Activated effector memory CD4-positive, alpha-beta T cell treated with Interleukin-2 at 50 U/mL for 16 hours (primary cell): ENCODE data around the gene SHLD1.

Source experiments
- DNase-seq: peaks from one replicate; pipeline ENCODE4 v3.0.0-alpha.2; 2020

Gene SHLD1

GRCh38 chr20:5822569-5822968, 72.4 kb downstream of the SHLD1 start:
- DNase-seq = no peak

- no peak for DNase-seq
These were observed 75.0 kb downstream of the SHLD1 start for GRCh38 chr20:5825130-5825719.

- no peak for DNase-seq
These were observed 77.1 kb downstream of the SHLD1 start for GRCh38 chr20:5827098-5827853.

GRCh38 chr20:5827861-5828260, 77.7 kb downstream of the SHLD1 start:
- DNase-seq = no peak

GRCh38 chr20:5829241-5829809, 79.1 kb downstream of the SHLD1 start:
- DNase-seq = no peak

- no peak for DNase-seq
These were observed 81.5 kb downstream of the SHLD1 start for GRCh38 chr20:5831539-5832237.

GRCh38 chr20:5833309-5833941, 83.2 kb downstream of the SHLD1 start:
- no peak for DNase-seq

GRCh38 chr20:5834436-5835005, 84.3 kb downstream of the SHLD1 start:
- DNase-seq = no peak

- no peak for DNase-seq
These were observed 85.2 kb downstream of the SHLD1 start for GRCh38 chr20:5835321-5835821.

GRCh38 chr20:5835871-5836270, 85.7 kb downstream of the SHLD1 start:
- DNase-seq = no peak

- no peak for DNase-seq
These were observed 86.4 kb downstream of the SHLD1 start for GRCh38 chr20:5836569-5836968.

GRCh38 chr20:5840411-5841002, 90.3 kb downstream of the SHLD1 start:
- DNase-seq = no peak

GRCh38 chr20:5841522-5841921, 91.3 kb downstream of the SHLD1 start:
- no peak for DNase-seq

- no peak for DNase-seq
These were observed 92.3 kb downstream of the SHLD1 start for GRCh38 chr20:5842465-5842864.

- DNase-seq = no peak
These were observed 92.9 kb downstream of the SHLD1 start for GRCh38 chr20:5843054-5843592.

- DNase-seq = peak; percentile 33
These were observed 94.0 kb downstream of the SHLD1 start for GRCh38 chr20:5844063-5844681.

GRCh38 chr20:5845681-5846615, 95.7 kb downstream of the SHLD1 start:
- no peak for DNase-seq

- DNase-seq = no peak
These were observed 98.7 kb downstream of the SHLD1 start for GRCh38 chr20:5848711-5849505.

GRCh38 chr20:5855939-5856338, 105.7 kb downstream of the SHLD1 start:
- no peak for DNase-seq
